ENCODE results near the gene POLR2C.
"Not testable (repeated sequence)": the region's sequence is repeated elsewhere in the genome, so short reads cannot be mapped to it uniquely, and the experiment has no call there.

Gene POLR2C

DNA sequence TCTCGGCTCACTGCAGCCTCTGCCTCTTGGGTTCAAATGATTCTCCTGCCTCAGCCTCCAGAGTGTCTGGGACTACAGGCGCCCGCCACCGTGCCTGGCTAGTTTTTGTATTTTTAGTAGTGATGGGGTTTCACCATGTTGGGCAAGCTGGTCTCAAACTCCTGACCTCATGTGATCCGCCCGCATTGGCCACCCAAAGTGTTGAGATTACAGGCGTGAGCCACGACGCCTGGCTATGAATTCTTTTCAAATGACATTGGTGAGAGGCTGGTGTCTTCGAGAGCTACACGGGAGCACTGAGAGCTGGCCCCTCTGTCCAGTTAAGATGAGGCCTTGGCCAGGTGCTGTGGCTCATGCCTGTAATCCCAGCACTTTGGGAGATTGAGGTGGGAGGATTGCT lies 37.5 kb downstream of the POLR2C start:
- H3K4me1 ChIP-seq (ENCODE audit: control insufficient read depth, insufficient read depth, low read length): not testable (repeated sequence)

GRCh38 chr16:57500578-57501111 lies 38.2 kb downstream of the POLR2C start:
- Histone ChIP-seq H3K27me3 (ENCODE audit: control insufficient read depth, insufficient read depth, low read length) (no peaks in the 10 kb centered on the region), H3K4me3 (ENCODE audit: low read depth, low read length) (no peak overlapping the region), H3K4me1 (ENCODE audit: control insufficient read depth, insufficient read depth, low read length) (no peaks in the 10 kb centered on the region), H3K9me3 (ENCODE audit: control insufficient read depth, insufficient read depth, low read length) (no peaks in the 10 kb centered on the region), H3K9ac (ENCODE audit: low read depth, low read length) (no peak overlapping the region), H3K36me3 (ENCODE audit: control insufficient read depth, insufficient read depth, low read length) (no peaks in the 10 kb centered on the region)

More for the DNA sequence above, 37.5 kb downstream of the POLR2C start:
- not testable (repeated sequence) for H3K9ac ChIP-seq (ENCODE audit: low read depth, low read length); H3K4me3 ChIP-seq (ENCODE audit: low read depth, low read length); H3K36me3 ChIP-seq (ENCODE audit: control insufficient read depth, insufficient read depth, low read length); H3K9me3 ChIP-seq (ENCODE audit: control insufficient read depth, insufficient read depth, low read length); H3K27me3 ChIP-seq (ENCODE audit: control insufficient read depth, insufficient read depth, low read length)

GRCh38 chr16:57501492-57501891 lies 39.0 kb downstream of the POLR2C start:
- no peak overlapping the region for H3K4me3 ChIP-seq (ENCODE audit: low read depth, low read length)
- no peak overlapping the region for H3K9ac ChIP-seq (ENCODE audit: low read depth, low read length)
- H3K4me1 ChIP-seq (ENCODE audit: control insufficient read depth, insufficient read depth, low read length): no peaks in the 10 kb centered on the region
- no peaks in the 10 kb centered on the region for H3K27me3 ChIP-seq (ENCODE audit: control insufficient read depth, insufficient read depth, low read length)
- H3K9me3 ChIP-seq (ENCODE audit: control insufficient read depth, insufficient read depth, low read length): no peaks in the 10 kb centered on the region
- peaks cover 2% of the 10 kb centered on the region for H3K36me3 ChIP-seq (ENCODE audit: control insufficient read depth, insufficient read depth, low read length)

GRCh38 chr16:57502048-57502775 lies 39.7 kb downstream of the POLR2C start:
- H3K4me3 ChIP-seq (ENCODE audit: low read depth, low read length): no peak overlapping the region
- no peaks in the 10 kb centered on the region for H3K27me3 ChIP-seq (ENCODE audit: control insufficient read depth, insufficient read depth, low read length)
- H3K36me3 ChIP-seq (ENCODE audit: control insufficient read depth, insufficient read depth, low read length): peaks cover 2% of the 10 kb centered on the region
- no peak overlapping the region for H3K9ac ChIP-seq (ENCODE audit: low read depth, low read length)
- no peaks in the 10 kb centered on the region for H3K9me3 ChIP-seq (ENCODE audit: control insufficient read depth, insufficient read depth, low read length)
- H3K4me1 ChIP-seq (ENCODE audit: control insufficient read depth, insufficient read depth, low read length): no peaks in the 10 kb centered on the region

GRCh38 chr16:57503366-57503765 lies 40.9 kb downstream of the POLR2C start:
- no peaks in the 10 kb centered on the region for H3K27me3 ChIP-seq (ENCODE audit: control insufficient read depth, insufficient read depth, low read length)
- no peak overlapping the region for H3K4me3 ChIP-seq (ENCODE audit: low read depth, low read length)
- H3K36me3 ChIP-seq (ENCODE audit: control insufficient read depth, insufficient read depth, low read length): peaks cover 2% of the 10 kb centered on the region
- peaks cover 2% of the 10 kb centered on the region for H3K4me1 ChIP-seq (ENCODE audit: control insufficient read depth, insufficient read depth, low read length)
- no peaks in the 10 kb centered on the region for H3K9me3 ChIP-seq (ENCODE audit: control insufficient read depth, insufficient read depth, low read length)
- H3K9ac ChIP-seq (ENCODE audit: low read depth, low read length): no peak overlapping the region

DNA sequence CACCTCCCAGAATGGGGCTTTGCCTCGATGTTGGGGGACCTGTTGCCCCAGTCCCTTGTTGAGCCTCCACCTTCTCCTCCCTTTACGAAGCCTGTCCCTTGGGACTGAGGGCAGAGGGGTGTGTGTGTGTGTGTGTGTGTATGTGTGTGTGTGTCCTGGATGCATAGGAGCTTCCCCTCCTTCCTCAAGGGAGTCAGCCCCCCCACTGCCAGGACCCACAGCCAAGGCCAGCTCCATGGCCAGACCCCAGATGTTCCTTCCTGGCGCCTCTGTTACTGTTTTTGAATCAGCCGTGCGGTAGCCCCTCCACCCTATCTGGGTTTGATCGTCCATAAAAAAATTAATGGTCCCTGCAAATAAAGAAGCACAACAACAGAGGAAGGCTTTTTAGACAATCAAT lies 41.5 kb downstream of the POLR2C start:
- Histone ChIP-seq H3K27me3 (ENCODE audit: control insufficient read depth, insufficient read depth, low read length) (no peaks in the 10 kb centered on the region), H3K9me3 (ENCODE audit: control insufficient read depth, insufficient read depth, low read length) (no peaks in the 10 kb centered on the region), H3K9ac (ENCODE audit: low read depth, low read length) (no peak overlapping the region), H3K36me3 (ENCODE audit: control insufficient read depth, insufficient read depth, low read length) (peaks cover 2% of the 10 kb centered on the region), H3K4me1 (ENCODE audit: control insufficient read depth, insufficient read depth, low read length) (peaks cover 2% of the 10 kb centered on the region), H3K4me3 (ENCODE audit: low read depth, low read length) (no peak overlapping the region)

DNA sequence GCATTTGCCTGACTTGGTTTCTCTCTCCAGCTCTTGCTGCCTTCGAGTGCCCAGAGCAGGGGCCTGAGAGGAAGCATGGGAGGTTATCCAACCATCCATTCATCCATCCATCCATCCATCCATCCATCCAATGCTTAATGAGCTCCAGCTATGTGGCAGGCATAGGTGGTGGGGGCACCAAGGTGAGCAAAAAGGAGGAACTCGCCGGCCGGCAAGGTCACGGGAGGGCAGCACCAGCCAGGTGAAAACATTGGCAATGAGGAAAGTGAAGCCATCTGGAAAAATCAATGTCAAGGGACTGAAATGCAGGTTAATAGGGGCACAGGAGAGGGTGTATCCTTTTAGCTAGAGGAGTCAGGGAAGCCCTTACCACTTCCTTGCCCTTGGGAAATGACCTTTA lies 42.0 kb downstream of the POLR2C start:
- H3K36me3 ChIP-seq (ENCODE audit: control insufficient read depth, insufficient read depth, low read length): peaks cover 2% of the 10 kb centered on the region
- no peak overlapping the region for H3K9ac ChIP-seq (ENCODE audit: low read depth, low read length)
- H3K9me3 ChIP-seq (ENCODE audit: control insufficient read depth, insufficient read depth, low read length): no peaks in the 10 kb centered on the region
- H3K27me3 ChIP-seq (ENCODE audit: control insufficient read depth, insufficient read depth, low read length): no peaks in the 10 kb centered on the region
- no peak overlapping the region for H3K4me3 ChIP-seq (ENCODE audit: low read depth, low read length)
- peaks cover 2% of the 10 kb centered on the region for H3K4me1 ChIP-seq (ENCODE audit: control insufficient read depth, insufficient read depth, low read length)

DNA sequence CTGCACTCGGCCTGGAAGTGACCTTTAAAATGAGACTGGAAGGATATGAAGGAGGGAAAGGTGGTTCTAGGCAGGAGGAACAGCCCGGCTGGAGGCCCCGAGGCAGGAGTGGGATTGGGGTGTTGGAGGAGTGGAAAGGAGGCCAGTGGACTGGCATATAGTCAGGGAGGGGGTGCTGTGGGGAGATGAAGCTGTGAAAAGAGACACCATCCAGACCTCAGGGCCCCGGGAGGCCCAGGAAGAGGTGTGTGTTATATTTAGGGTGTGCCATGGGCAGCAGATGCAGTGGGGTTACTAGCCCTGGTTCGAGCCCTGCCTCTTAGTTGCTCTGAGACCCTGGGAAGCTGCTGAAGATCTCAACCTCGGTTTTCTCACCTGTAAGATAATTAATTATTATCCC lies 42.7 kb downstream of the POLR2C start:
- Histone ChIP-seq H3K9ac (ENCODE audit: low read depth, low read length) (no peak overlapping the region), H3K27me3 (ENCODE audit: control insufficient read depth, insufficient read depth, low read length) (no peaks in the 10 kb centered on the region), H3K4me1 (ENCODE audit: control insufficient read depth, insufficient read depth, low read length) (peaks cover 2% of the 10 kb centered on the region)

GRCh38 chr16:57507136-57508034 lies 44.9 kb downstream of the POLR2C start:
- Histone ChIP-seq H3K27me3 (ENCODE audit: control insufficient read depth, insufficient read depth, low read length) (no peaks in the 10 kb centered on the region), H3K4me1 (ENCODE audit: control insufficient read depth, insufficient read depth, low read length) (peaks cover 2% of the 10 kb centered on the region), H3K9ac (ENCODE audit: low read depth, low read length) (no peak overlapping the region), H3K9me3 (ENCODE audit: control insufficient read depth, insufficient read depth, low read length) (no peaks in the 10 kb centered on the region), H3K36me3 (ENCODE audit: control insufficient read depth, insufficient read depth, low read length) (peaks cover 2% of the 10 kb centered on the region), H3K4me3 (ENCODE audit: low read depth, low read length) (no peak overlapping the region)

More for the DNA sequence above, 42.7 kb downstream of the POLR2C start:
- Histone ChIP-seq H3K9me3 (ENCODE audit: control insufficient read depth, insufficient read depth, low read length) (no peaks in the 10 kb centered on the region), H3K4me3 (ENCODE audit: low read depth, low read length) (no peak overlapping the region), H3K36me3 (ENCODE audit: control insufficient read depth, insufficient read depth, low read length) (peaks cover 2% of the 10 kb centered on the region)

DNA sequence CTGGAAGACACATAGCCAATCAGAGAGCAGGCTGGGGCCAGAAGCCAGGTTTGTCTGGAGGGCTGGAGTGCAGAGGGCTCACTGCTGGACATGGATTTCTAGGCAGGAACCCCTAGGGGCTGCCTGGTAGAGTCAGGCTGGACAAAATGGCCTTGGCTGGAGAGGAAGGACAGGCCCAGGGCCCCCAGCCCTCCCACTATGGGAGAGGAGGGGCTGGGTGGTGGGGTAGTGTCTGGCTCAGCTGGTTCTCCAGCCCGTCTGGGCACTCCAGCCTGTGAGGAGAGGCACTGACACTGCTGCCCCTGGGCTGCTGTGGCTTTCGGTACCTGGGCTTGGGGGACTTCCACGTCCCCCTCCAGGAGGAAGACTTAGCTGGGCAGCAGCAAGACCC lies 45.6 kb downstream of the POLR2C start:
- Histone ChIP-seq H3K27me3 (ENCODE audit: control insufficient read depth, insufficient read depth, low read length) (no peaks in the 10 kb centered on the region), H3K9ac (ENCODE audit: low read depth, low read length) (no peak overlapping the region)

GRCh38 chr16:57509231-57509923 lies 46.9 kb downstream of the POLR2C start:
- H3K27me3 ChIP-seq (ENCODE audit: control insufficient read depth, insufficient read depth, low read length): no peaks in the 10 kb centered on the region
- H3K36me3 ChIP-seq (ENCODE audit: control insufficient read depth, insufficient read depth, low read length): peaks cover 2% of the 10 kb centered on the region
- H3K4me3 ChIP-seq (ENCODE audit: low read depth, low read length): no peak overlapping the region
- no peak overlapping the region for H3K9ac ChIP-seq (ENCODE audit: low read depth, low read length)
- H3K9me3 ChIP-seq (ENCODE audit: control insufficient read depth, insufficient read depth, low read length): no peaks in the 10 kb centered on the region
- peaks cover 2% of the 10 kb centered on the region for H3K4me1 ChIP-seq (ENCODE audit: control insufficient read depth, insufficient read depth, low read length)

More for the DNA sequence above, 45.6 kb downstream of the POLR2C start:
- Histone ChIP-seq H3K4me3 (ENCODE audit: low read depth, low read length) (no peak overlapping the region), H3K9me3 (ENCODE audit: control insufficient read depth, insufficient read depth, low read length) (no peaks in the 10 kb centered on the region), H3K36me3 (ENCODE audit: control insufficient read depth, insufficient read depth, low read length) (peaks cover 2% of the 10 kb centered on the region), H3K4me1 (ENCODE audit: control insufficient read depth, insufficient read depth, low read length) (peaks cover 2% of the 10 kb centered on the region)
